Mesendoderm (in vitro differentiated cells): ENCODE results near the gene GMPPA.

Experiments
- DNase-seq: peaks from one replicate; pipeline ENCODE4 v3.0.0; 2013
- H2AK5ac ChIP-seq: 2 replicates; pipeline ENCODE4 v1.6.1; 2013; ENCODE audit warnings: low read length, inconsistent platforms
- H2BK120ac ChIP-seq: 2 replicates; pipeline ENCODE4 v1.6.1; 2013; ENCODE audit warnings: low read depth, mild to moderate bottlenecking, low read length, moderate library complexity, mixed read lengths
- H2BK15ac ChIP-seq: replicated peaks from 2 replicates; pipeline ENCODE4 v1.6.1; 2013; ENCODE audit warnings: low read depth, mild to moderate bottlenecking, moderate library complexity
- H2BK5ac ChIP-seq: 2 replicates; pipeline ENCODE4 v1.6.1; 2013; ENCODE audit warnings: low read length, inconsistent platforms
- H3K18ac ChIP-seq: 2 replicates; pipeline ENCODE4 v1.6.1; 2013; ENCODE audit warnings: mild to moderate bottlenecking, low read length, mixed read lengths
- H3K23ac ChIP-seq: one replicate; pipeline ENCODE4 v1.6.1; 2013; ENCODE audit warnings: low read length
- H3K27ac ChIP-seq: 2 replicates; pipeline ENCODE4 v1.5.1; 2013; ENCODE audit warnings: low read depth, mild to moderate bottlenecking, inconsistent platforms, low read length, moderate library complexity
- H3K27me3 ChIP-seq: 2 replicates; pipeline ENCODE4 v1.6.1; 2013; ENCODE audit warnings: low read length, control low read depth, mild to moderate bottlenecking, inconsistent platforms; ENCODE audit not compliant: insufficient read depth, poor library complexity
- H3K36me3 ChIP-seq: 2 replicates; pipeline ENCODE4 v1.6.1; 2013; ENCODE audit warnings: low read length, inconsistent platforms; ENCODE audit not compliant: control insufficient read depth, insufficient read depth
- H3K4ac ChIP-seq: one replicate; pipeline ENCODE4 v1.6.1; 2013; ENCODE audit warnings: low read depth, mild to moderate bottlenecking, low read length, moderate library complexity
- H3K4me1 ChIP-seq: 2 replicates; pipeline ENCODE4 v1.6.1; 2013; ENCODE audit warnings: low read depth, low read length, inconsistent platforms; ENCODE audit not compliant: control insufficient read depth
- H3K4me2 ChIP-seq: 2 replicates; pipeline ENCODE4 v1.6.1; 2013; ENCODE audit warnings: low read length
- H3K4me3 ChIP-seq: 2 replicates; pipeline ENCODE4 v1.5.1; 2013; ENCODE audit warnings: mild to moderate bottlenecking, low read length
- H3K56ac ChIP-seq: one replicate; pipeline ENCODE4 v1.6.1; 2013; ENCODE audit warnings: low read length
- H3K79me1 ChIP-seq: 2 replicates; pipeline ENCODE4 v1.6.1; 2013; ENCODE audit warnings: low read length, inconsistent platforms
- H3K79me2 ChIP-seq: 2 replicates; pipeline ENCODE4 v1.6.1; 2013; ENCODE audit warnings: mild to moderate bottlenecking, low read length; ENCODE audit not compliant: control insufficient read depth, insufficient read depth
- H3K9ac ChIP-seq: 2 replicates; pipeline ENCODE4 v1.6.1; 2013; ENCODE audit warnings: low read length, inconsistent platforms
- H4K5ac ChIP-seq: one replicate; pipeline ENCODE4 v1.6.1; 2013; ENCODE audit warnings: low read length
- H4K8ac ChIP-seq: one replicate; pipeline ENCODE4 v1.6.1; 2013; ENCODE audit warnings: low read depth, mild to moderate bottlenecking, control low read depth, low read length, moderate library complexity
- WGBS: extraction: QIAGEN DNeasy Blood & Tissue Kit; methylation state at CpG from one replicate; pipeline ENCODE4 v1.1.7; 2013; ENCODE audit warnings: low lambda C conversion rate, missing lambda C conversion rate; ENCODE audit not compliant: insufficient coverage; ENCODE audit errors: extremely low coverage; 5-methylcytosine and 5-hydroxymethylcytosine counted together

Gene GMPPA

DNA sequence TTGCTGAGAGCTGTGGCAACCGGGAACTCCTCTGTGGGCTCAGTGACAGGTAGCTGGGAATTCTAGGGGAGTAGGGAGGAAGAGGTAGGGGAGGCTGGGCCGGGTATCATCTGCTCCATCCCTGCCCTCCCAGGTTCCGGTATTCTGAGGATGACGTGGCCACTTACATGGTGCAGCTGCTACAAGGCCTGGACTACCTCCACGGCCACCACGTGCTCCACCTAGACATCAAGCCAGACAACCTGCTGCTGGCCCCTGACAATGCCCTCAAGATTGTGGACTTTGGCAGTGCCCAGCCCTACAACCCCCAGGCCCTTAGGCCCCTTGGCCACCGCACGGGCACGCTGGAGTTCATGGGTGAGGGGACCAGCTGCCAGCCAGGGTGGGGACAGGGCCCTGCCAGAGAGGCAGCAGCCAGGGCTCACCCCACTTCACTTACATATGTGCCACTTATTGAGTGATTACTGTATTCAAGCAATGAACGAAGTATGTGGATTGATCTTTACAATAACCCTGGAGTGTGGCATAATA lies 8.0 kb upstream of the GMPPA start:
- no peak overlapping the region for H2AK5ac ChIP-seq
- H4K8ac ChIP-seq = no peak overlapping the region
- DNase-seq = no peak
- H3K4ac ChIP-seq = no peak overlapping the region
- H3K23ac ChIP-seq = no peak overlapping the region
- H3K18ac ChIP-seq = no peak overlapping the region
- no peak overlapping the region for H4K5ac ChIP-seq
- H2BK15ac ChIP-seq = no peak overlapping the region
- no peaks in the 10 kb centered on the region for H3K79me1 ChIP-seq
- no peak overlapping the region for H3K56ac ChIP-seq
- no CpG with 5 or more reads among the region's 10 CpGs for WGBS
- no peak overlapping the region for H3K4me2 ChIP-seq
- H3K4me3 ChIP-seq = no peak overlapping the region
- no peak overlapping the region for H2BK120ac ChIP-seq
- no peak overlapping the region for H3K9ac ChIP-seq
- H3K27me3 ChIP-seq = peaks cover 4% of the 10 kb centered on the region
- no peak overlapping the region for H2BK5ac ChIP-seq
- peaks cover 3% of the 10 kb centered on the region for H3K4me1 ChIP-seq
- no peaks in the 10 kb centered on the region for H3K79me2 ChIP-seq
- no peak overlapping the region for H3K27ac ChIP-seq
- H3K36me3 ChIP-seq = no peaks in the 10 kb centered on the region

- Histone ChIP-seq H3K4me1 (no peaks in the 10 kb centered on the region), H3K4me2 (no peak overlapping the region), H2BK5ac (no peak overlapping the region), H3K4ac (no peak overlapping the region), H2BK15ac (no peak overlapping the region), H3K56ac (no peak overlapping the region), H4K5ac (no peak overlapping the region), H3K79me2 (no peaks in the 10 kb centered on the region), H2AK5ac (no peak overlapping the region), H3K23ac (no peak overlapping the region), H2BK120ac (no peak overlapping the region), H3K36me3 (no peaks in the 10 kb centered on the region), H3K27ac (no peak overlapping the region), H3K9ac (no peak overlapping the region), H4K8ac (no peak overlapping the region), H3K18ac (no peak overlapping the region), H3K27me3 (peaks cover 8% of the 10 kb centered on the region), H3K4me3 (no peak overlapping the region), H3K79me1 (no peaks in the 10 kb centered on the region)
- no CpG with 5 or more reads among the region's 14 CpGs for WGBS
- DNase-seq = no peak
Observed at GRCh38 chr2:219491278-219491963, 7.3 kb upstream of the GMPPA start.

DNA sequence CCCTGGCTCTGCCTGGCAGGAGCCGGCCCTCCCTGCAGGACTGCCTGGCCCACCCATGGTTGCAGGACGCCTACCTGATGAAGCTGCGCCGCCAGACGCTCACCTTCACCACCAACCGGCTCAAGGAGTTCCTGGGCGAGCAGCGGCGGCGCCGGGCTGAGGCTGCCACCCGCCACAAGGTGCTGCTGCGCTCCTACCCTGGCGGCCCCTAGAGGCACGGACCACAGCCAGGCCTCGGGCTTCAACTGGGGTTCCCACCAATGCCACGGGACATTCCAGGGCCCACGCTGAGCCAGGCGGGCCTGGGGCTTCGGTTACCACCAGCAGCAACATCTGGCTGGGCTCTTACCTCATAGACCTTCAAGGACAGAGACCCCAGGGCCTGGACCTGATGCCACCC lies 6.1 kb upstream of the GMPPA start:
- Histone ChIP-seq H3K18ac (no peak overlapping the region), H3K9ac (no peak overlapping the region), H4K5ac (no peak overlapping the region), H2BK5ac (no peak overlapping the region), H3K79me2 (no peaks in the 10 kb centered on the region), H3K4ac (no peak overlapping the region), H3K4me2 (no peak overlapping the region), H3K4me1 (peaks cover 2% of the 10 kb centered on the region), H3K27ac (no peak overlapping the region), H2AK5ac (no peak overlapping the region), H3K56ac (no peak overlapping the region), H3K36me3 (no peaks in the 10 kb centered on the region), H2BK120ac (no peak overlapping the region), H4K8ac (no peak overlapping the region), H3K4me3 (no peak overlapping the region), H3K27me3 (peaks cover 19% of the 10 kb centered on the region), H3K23ac (no peak overlapping the region), H2BK15ac (no peak overlapping the region), H3K79me1 (no peaks in the 10 kb centered on the region)
- DNase-seq = peak; percentile 68
- no CpG with 5 or more reads among the region's 20 CpGs for WGBS

DNA sequence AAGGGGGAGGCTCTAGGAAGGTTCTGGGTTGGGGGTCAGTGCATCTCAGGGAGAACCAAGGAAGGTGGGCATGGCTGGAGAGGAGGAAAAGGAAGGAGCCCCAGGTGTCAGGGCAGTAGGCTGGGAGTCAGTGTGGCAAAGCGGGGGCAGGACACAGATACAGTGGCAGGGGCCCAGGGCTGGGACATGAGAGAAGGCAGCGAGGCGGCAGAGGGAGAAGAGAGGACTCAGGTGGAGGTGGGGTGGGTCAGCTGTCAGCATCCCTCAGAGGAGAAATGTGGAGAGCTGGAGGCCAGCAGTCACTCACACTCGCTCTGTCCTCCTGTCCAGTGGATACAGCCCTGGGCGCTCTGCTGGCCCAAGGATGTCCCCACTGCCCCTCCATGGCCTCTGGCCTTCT lies 5.6 kb upstream of the GMPPA start:
- Histone ChIP-seq H3K79me2 (no peaks in the 10 kb centered on the region), H3K27me3 (peaks cover 20% of the 10 kb centered on the region), H3K4me2 (no peak overlapping the region), H2BK5ac (no peak overlapping the region), H3K56ac (no peak overlapping the region), H3K4me3 (no peak overlapping the region), H4K8ac (no peak overlapping the region), H3K4ac (no peak overlapping the region), H2BK120ac (no peak overlapping the region), H2AK5ac (no peak overlapping the region), H3K27ac (no peak overlapping the region), H3K23ac (no peak overlapping the region), H3K18ac (no peak overlapping the region), H3K79me1 (no peaks in the 10 kb centered on the region), H2BK15ac (no peak overlapping the region), H3K4me1 (peaks cover 2% of the 10 kb centered on the region), H3K9ac (no peak overlapping the region), H3K36me3 (no peaks in the 10 kb centered on the region), H4K5ac (no peak overlapping the region)
- WGBS = no CpG with 5 or more reads among the region's 5 CpGs
- no peak for DNase-seq

DNA sequence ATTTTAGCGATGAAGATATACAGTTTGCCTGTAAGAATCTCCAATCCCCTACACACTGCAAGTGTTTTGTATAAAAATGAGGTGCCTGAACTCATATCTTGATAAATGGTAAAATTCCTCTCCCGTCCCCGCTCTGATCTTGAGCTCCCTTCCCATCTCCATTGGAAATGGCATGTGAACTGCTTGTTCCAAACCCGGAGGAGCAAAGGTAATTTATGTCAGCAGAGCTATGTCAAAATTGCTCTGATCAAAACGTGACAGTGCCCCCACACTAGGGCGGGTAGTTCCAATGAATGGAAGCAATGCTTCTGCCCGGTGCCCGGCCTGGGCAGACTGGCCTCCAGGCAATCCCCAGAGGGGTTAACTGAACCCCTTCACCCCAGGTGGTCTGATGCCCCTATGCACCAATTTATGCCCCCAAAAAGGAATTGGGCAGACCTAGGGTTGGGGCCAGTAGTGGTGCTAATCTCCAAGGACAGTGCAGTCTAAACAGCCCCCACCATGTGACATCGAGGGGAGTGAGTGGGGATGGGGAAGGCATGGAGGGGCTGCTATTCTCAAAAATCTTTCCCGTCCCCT lies 3.6 kb upstream of the GMPPA start:
- H3K79me2 ChIP-seq = no peaks in the 10 kb centered on the region
- H3K4me1 ChIP-seq = peaks cover 11% of the 10 kb centered on the region
- no peak overlapping the region for H3K9ac ChIP-seq
- H3K27me3 ChIP-seq = peaks cover 20% of the 10 kb centered on the region
- H2BK5ac ChIP-seq = no peak overlapping the region
- H2BK15ac ChIP-seq = no peak overlapping the region
- WGBS = no CpG with 5 or more reads among the region's 10 CpGs
- H3K36me3 ChIP-seq = no peaks in the 10 kb centered on the region
- H2BK120ac ChIP-seq = no peak overlapping the region
- H3K4me2 ChIP-seq = no peak overlapping the region
- no peak overlapping the region for H4K8ac ChIP-seq
- no peak overlapping the region for H4K5ac ChIP-seq
- H3K79me1 ChIP-seq = peaks cover 2% of the 10 kb centered on the region
- H3K27ac ChIP-seq = no peak overlapping the region
- no peak overlapping the region for H3K56ac ChIP-seq
- no peak for DNase-seq
- no peak overlapping the region for H2AK5ac ChIP-seq
- H3K18ac ChIP-seq = no peak overlapping the region
- no peak overlapping the region for H3K23ac ChIP-seq
- no peak overlapping the region for H3K4ac ChIP-seq
- H3K4me3 ChIP-seq = no peak overlapping the region
